Mucosa of rectum (tissue), 2 donors: ENCODE results near the gene PSMA6.
"Not testable (repeated sequence)": the region's sequence is repeated elsewhere in the genome, so short reads cannot be mapped to it uniquely, and the experiment has no call there.

Experiments
- H3K27ac ChIP-seq, 2 donors: one replicate each; pipeline ENCODE4 v1.7.0; 2013; ENCODE audit warnings: inconsistent platforms in 2 of 2, low read depth in 2 of 2, low read length in 2 of 2
- H3K27me3 ChIP-seq, 2 donors: one replicate each; pipeline ENCODE4 v1.7.0; 2013; ENCODE audit warnings: low read length in 2 of 2; ENCODE audit not compliant: control insufficient read depth in 2 of 2, insufficient read depth in 2 of 2
- H3K36me3 ChIP-seq, 2 donors: one replicate each; pipeline ENCODE4 v1.7.0; 2013; ENCODE audit warnings: low read length in 2 of 2; ENCODE audit not compliant: control insufficient read depth in 2 of 2, insufficient read depth in 2 of 2
- H3K4me1 ChIP-seq, 2 donors: one replicate each; pipeline ENCODE4 v1.7.0; 2013; ENCODE audit warnings: low read length in 2 of 2, mild to moderate bottlenecking in 1 of 2; ENCODE audit not compliant: control insufficient read depth in 2 of 2, insufficient read depth in 2 of 2
- H3K4me3 ChIP-seq, 2 donors: one replicate each; pipeline ENCODE4 v1.7.0; 2013; ENCODE audit warnings: low read length in 2 of 2
- H3K9ac ChIP-seq, 2 donors: one replicate each; pipeline ENCODE4 v1.7.0; 2013; ENCODE audit warnings: low read length in 2 of 2, low read depth in 1 of 2, mild to moderate bottlenecking in 1 of 2
- H3K9me3 ChIP-seq, 2 donors: one replicate each; pipeline ENCODE4 v1.7.0; 2013; ENCODE audit warnings: low read length in 2 of 2; ENCODE audit not compliant: control insufficient read depth in 2 of 2
- donor health status: healthy.
- donor health status: Normal muscosa, but diverticular disease.

Gene PSMA6

DNA sequence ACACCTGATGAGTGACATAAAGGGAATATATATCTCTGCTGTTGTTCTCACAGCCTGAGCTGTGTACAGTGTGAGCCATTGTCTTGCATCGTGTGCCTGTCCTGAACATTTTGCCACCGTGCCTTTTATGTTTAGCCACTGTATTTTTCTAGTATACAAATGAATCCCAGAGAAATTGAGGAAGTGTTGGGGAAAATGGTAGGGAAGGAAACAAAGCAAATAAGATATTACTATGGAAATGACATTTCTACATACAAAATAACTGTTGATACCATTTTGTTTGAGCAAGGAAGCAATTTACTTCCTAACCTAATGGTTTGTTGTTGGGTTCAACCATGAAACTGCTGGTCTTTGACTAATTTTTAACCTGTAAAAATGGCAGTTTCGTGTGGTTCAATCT lies 5.5 kb downstream of the PSMA6 start:
- Histone ChIP-seq H3K4me3 (no peak overlapping the region), H3K9ac (no peak overlapping the region), H3K27me3 (no peaks in the 10 kb centered on the region), H3K4me1 (peaks cover 16 to 24% of the 10 kb centered on the region in 2 donors), H3K27ac (no peak overlapping the region), H3K9me3 (no peaks in the 10 kb centered on the region), H3K36me3 (peaks cover 2 to 4% of the 10 kb centered on the region in 2 donors)

DNA sequence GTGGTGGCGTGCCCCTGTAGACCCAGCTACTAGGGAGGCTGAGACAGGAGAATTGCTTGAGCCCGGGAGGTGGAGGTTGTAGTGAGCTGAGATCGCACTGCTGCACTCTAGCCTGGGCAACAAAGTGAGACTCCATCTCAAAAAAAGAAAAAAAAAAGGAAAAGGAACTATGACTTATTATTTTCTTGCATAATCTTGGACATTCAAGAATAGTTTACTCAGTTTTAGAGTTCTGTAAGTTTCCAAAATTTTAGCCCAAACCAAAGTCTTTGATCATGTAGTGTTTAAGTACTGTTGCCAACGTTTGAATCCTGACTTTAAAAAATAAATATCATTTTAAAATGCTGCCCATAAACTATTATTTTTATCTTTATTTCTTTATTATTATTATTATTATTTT lies 6.2 kb downstream of the PSMA6 start:
- H3K36me3 ChIP-seq, result peaks cover 2 to 4% of the 10 kb centered on the region in 2 donors
- no peaks in the 10 kb centered on the region for H3K9me3 ChIP-seq
- H3K4me1 ChIP-seq, result peaks cover 11 to 18% of the 10 kb centered on the region in 2 donors
- no peaks in the 10 kb centered on the region for H3K27me3 ChIP-seq
- no peak overlapping the region for H3K27ac ChIP-seq
- no peak overlapping the region for H3K4me3 ChIP-seq
- H3K9ac ChIP-seq, result no peak overlapping the region

DNA sequence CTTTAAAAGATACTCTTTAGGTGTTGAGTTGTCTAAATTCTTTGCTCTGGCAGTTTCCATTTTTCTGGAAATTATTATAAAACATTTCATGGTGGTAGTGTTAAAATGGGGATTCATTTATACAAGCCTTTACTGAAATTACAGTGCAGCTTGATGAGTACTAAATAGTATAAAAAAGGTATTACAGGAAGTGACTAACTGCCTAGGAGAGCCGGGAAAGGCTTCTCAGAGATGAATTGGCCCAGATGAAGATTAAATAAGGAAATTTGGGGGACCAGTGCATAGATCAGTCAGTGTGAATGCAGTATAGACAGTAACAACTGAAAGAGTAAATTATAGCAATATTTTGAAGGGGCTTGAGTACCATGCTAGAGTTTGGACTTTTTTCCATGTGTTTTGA lies 7.5 kb downstream of the PSMA6 start:
- Histone ChIP-seq H3K27ac (no peak overlapping the region), H3K27me3 (no peaks in the 10 kb centered on the region), H3K4me3 (no peak overlapping the region), H3K9ac (no peak overlapping the region), H3K4me1 (peaks cover 2 to 12% of the 10 kb centered on the region in 2 donors), H3K36me3 (peaks cover 2 to 4% of the 10 kb centered on the region in 2 donors), H3K9me3 (no peaks in the 10 kb centered on the region)

DNA sequence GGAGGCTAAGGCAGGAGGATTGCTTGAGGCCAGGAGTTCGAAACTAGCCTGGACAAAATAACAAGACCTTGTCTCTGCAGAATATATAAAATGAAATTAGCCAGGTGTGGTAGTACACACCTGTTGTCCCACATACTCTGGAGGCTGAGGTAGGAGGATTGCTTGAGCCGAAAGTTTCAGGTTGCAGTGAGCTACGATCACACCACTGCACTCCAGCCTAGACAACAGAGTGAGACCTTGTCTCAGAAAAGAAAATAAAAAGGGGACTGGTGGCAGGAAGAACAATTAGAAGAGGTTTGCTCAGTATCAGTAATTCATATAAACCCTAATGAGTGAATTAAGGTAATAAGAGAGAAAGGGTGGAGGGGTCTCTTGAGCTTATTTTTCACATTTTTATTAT lies 8.0 kb downstream of the PSMA6 start:
- Histone ChIP-seq H3K36me3 (peaks cover 2 to 4% of the 10 kb centered on the region in 2 donors), H3K9me3 (no peaks in the 10 kb centered on the region), H3K4me3 (no peak overlapping the region), H3K9ac (no peak overlapping the region), H3K4me1 (peaks cover 2 to 12% of the 10 kb centered on the region in 2 donors), H3K27me3 (no peaks in the 10 kb centered on the region), H3K27ac (no peak overlapping the region)

DNA sequence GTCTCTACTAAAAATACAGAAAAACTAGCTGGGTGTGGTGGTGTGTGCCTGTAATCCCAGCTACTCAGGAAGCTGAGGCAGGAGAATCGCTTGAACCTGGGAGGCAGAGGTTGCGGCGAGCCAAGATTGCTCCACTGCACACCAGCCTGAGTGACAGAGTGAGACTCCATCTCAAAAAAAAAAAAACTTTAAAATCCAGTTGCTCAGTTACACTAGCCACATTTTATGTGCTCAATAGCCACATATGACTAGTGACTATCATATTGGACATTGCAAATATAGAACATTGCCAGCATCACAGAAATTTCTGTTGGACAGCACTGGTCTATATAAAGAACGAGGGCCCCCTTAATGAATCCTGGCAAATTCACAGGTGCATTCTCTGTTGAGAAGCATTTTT lies 9.2 kb downstream of the PSMA6 start:
- H3K27ac ChIP-seq, H3K4me1 ChIP-seq, H3K9me3 ChIP-seq: not testable (repeated sequence)

DNA sequence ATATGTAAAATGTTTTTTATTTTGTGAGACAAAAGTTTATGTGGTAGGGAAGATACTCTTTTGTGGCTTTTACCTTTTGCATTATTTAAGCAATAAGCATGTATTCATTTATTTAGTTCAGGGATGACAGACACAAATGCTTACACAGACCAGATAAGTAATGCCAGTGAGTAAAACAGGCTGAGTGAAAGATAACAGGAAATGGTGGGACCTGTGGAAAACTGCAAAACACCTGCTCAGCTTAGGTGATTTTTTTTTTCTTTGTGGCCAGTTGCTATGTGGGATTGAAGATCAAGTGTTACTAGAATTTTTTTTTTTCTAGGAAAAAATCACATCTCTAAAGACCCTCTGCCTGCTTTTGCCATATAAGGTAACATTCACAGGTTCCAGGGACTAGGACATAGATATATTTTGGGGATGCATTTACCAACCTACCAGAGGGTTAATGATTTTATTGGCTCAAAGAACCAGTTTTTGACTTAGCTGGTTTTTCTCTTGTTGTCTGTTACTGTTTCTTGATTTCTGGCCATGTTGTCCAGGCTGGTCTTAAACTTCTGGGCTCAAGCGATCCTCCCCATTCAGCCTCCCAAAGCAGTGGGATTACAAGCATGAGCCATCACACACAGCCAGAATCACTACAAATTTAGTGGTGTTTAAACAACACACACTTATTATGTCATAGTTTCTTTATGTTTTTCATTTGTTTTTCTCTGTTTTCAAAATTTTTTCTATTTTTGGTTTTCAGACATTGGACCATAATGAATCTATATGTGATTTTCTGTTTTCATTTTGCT lies 9.8 kb downstream of the PSMA6 start:
- peaks cover 0 to 3% of the 10 kb centered on the region in 2 donors for H3K36me3 ChIP-seq
- no peak overlapping the region for H3K4me3 ChIP-seq
- no peak overlapping the region for H3K9ac ChIP-seq
- no peaks in the 10 kb centered on the region for H3K27me3 ChIP-seq
- no peak overlapping the region for H3K27ac ChIP-seq
- H3K9me3 ChIP-seq, result no peaks in the 10 kb centered on the region
- peaks cover 0 to 6% of the 10 kb centered on the region in 2 donors for H3K4me1 ChIP-seq

More for the DNA sequence above, 9.2 kb downstream of the PSMA6 start:
- H3K36me3 ChIP-seq, H3K9ac ChIP-seq, H3K27me3 ChIP-seq, H3K4me3 ChIP-seq: not testable (repeated sequence)

DNA sequence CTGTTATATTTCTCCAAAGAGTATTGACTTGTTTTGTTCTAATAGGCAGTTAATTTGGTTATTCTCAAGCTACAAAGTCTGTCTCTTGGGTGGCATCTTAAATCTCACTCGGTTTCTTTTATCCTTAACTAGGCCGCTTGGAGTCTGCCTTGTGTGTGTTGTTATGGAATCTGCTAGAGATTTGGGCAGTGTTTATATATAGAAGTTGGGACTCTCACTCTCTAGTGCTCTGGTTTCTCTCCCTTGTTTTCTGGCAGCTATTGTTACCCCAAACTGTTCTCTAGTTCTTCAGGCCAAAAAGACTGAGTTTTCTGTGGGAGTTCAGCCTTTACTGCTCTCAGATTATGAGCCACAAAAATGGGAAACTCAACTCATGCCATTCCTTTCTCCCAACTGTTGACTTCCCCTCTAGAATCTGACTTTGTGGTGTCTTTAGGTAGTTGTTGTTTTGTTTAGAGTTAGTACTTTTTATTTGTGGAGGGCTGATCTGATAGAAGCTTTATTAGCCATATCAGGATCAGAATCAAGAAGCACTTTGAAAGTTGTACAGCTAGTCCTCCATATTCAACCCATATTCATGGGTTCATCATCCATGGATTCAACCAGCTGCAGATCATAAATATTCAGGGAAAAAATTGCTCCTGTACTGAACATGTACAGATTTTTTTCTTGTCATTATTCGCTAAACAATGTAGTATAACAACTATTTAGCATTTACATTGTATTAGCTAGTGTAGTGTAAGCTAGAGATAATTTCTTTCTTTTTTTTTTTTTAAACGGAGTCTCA lies 11.2 kb downstream of the PSMA6 start:
- H3K36me3 ChIP-seq, result peaks cover 0 to 3% of the 10 kb centered on the region in 2 donors
- no peak overlapping the region for H3K27ac ChIP-seq
- no peak overlapping the region for H3K9ac ChIP-seq
- H3K4me3 ChIP-seq, result no peak overlapping the region
- no peaks in the 10 kb centered on the region for H3K27me3 ChIP-seq
- H3K4me1 ChIP-seq, result peaks cover 0 to 6% of the 10 kb centered on the region in 2 donors
- no peaks in the 10 kb centered on the region for H3K9me3 ChIP-seq

DNA sequence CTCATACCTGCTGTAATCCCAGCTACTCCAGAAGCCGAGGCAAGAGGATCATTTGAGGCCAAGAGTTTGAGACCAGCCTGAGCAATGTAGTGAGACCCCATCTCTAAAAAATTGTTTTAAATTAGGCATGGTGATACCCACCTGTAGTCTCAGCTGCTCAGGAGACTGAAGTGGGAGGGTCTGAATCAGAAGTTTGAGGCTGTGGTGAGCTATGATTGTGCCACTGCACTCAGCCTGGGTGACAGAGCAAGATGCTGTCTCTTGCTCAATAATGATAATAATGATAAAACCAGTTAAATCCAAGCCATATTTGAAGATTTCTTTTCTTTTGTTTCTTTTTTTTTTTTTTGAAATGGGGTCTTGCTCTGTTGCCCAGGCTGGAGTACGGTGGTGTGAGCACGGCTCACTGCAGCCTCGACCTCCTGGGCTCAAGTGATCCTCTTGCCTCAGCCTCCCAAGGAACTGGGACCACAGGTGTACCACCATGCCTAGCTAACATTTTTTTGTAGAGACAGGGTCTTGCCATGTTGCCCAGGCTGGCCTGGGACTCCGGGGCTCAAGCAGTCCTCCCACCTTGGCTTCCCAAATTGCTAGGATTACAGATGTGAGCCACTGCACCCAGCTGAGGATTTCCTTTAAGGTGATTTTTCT lies 12.8 kb downstream of the PSMA6 start:
- H3K9ac ChIP-seq, result no peak overlapping the region
- H3K36me3 ChIP-seq, result peaks cover 7 to 12% of the 10 kb centered on the region in 2 donors
- H3K27me3 ChIP-seq, result no peaks in the 10 kb centered on the region
- H3K27ac ChIP-seq, result no peak overlapping the region
- no peak overlapping the region for H3K4me3 ChIP-seq
- H3K4me1 ChIP-seq, result peaks cover 0 to 6% of the 10 kb centered on the region in 2 donors
- no peaks in the 10 kb centered on the region for H3K9me3 ChIP-seq

DNA sequence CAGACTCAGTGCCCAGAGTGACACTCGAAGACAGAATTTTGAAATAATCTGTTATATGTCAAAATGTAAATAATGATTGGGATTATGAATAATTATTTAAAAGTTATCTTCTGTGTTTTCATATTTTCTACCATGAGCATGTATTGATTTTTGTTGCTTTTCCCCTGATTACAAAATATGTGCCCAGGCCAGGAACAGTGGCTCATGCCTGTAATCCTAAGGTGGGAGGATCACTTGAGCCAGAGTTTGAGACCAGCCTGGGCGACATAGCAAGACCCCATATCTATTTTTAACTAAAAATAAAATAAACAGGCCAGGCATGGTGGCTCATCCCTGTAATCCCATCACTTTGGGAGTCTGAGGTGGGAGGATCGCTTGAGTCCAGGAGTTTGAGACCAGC lies 13.5 kb downstream of the PSMA6 start:
- no peak overlapping the region for H3K27ac ChIP-seq
- peaks cover 0 to 6% of the 10 kb centered on the region in 2 donors for H3K4me1 ChIP-seq
- H3K4me3 ChIP-seq, result no peak overlapping the region
- no peaks in the 10 kb centered on the region for H3K9me3 ChIP-seq
- no peaks in the 10 kb centered on the region for H3K27me3 ChIP-seq
- peaks cover 13 to 19% of the 10 kb centered on the region in 2 donors for H3K36me3 ChIP-seq
- no peak overlapping the region for H3K9ac ChIP-seq

DNA sequence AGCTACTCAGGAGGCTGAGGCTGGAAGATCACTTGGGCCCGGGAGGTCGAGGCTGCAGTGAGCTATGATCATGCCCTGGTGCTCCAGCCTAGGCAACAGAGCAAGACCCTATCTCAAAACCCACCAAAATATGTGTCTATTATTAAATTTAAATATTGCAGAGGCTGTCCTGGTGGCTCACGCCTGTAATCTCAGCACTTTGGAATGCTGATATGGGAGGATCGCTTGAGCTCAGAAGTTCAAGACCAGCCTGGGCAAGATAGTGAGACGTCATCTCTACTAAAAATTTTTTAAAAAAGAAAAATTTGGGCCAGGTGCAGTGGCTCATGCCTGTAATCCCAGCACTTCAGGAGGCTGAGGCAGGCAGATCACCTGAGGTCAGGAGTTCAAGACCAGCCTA lies 13.9 kb downstream of the PSMA6 start:
- H3K9ac ChIP-seq, result no peak overlapping the region
- peaks cover 0 to 6% of the 10 kb centered on the region in 2 donors for H3K4me1 ChIP-seq
- no peaks in the 10 kb centered on the region for H3K9me3 ChIP-seq
- H3K36me3 ChIP-seq, result peaks cover 18 to 24% of the 10 kb centered on the region in 2 donors
- no peak overlapping the region for H3K4me3 ChIP-seq
- H3K27ac ChIP-seq, result no peak overlapping the region
- no peaks in the 10 kb centered on the region for H3K27me3 ChIP-seq
